ENCODE results near the gene PRXL2B. TPM values are rescaled to one million over a fixed set of nuclear protein-coding genes. Genes with fewer than 3 reads are reported as not detected.

The PRXL2B gene
- total RNA-seq, 1 experiment from 2014 or later: 40.7 TPM

DNA sequence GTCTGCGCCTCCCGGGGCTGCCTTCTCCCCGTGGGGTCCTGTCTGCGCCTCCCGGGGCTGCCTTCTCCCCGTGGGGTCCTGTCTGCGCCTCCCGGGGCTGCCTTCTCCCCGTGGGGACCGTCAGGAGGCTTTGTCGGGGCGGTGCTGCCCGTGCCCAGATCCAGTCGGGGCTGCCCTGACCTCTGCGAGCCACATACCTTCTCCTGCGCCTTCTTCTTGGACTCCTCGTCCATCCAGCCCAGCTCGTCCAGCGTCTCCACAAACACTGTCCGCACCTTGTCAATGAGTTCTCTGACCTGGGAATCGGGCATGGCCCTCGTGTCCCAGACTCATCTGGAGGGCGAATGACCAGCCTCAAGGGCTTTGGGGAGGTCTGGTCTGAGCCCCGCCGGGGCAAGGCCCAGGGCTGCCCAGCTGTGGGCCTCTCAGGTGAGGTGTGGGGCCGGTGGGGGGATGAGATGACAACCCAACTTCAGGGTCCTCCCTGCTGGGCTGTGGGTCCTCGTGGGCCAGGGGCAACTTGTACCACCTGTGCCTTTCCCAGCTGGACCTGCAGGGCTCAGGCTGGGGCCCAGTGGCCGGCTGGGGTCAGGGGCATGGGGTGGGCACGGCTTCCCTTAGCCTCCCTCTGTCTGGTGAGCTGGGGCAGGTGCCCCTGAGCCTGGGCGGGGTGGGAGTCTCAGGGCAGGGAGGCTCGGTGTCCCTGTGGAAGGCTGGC is 9.4 kb downstream of the PRXL2B start:
- WGBS (ENCODE audit: extremely low coverage, insufficient read length, low lambda C conversion rate): no CpG with 5 or more reads among the region's 31 CpGs
- Histone ChIP-seq H2BK120ac (ENCODE audit: low read depth, low read length, poor library complexity, severe bottlenecking) (no peak overlapping the region), H2AK5ac (ENCODE audit: insufficient read length, low read length) (no peak overlapping the region), H4K8ac (replicated peaks; ENCODE audit: insufficient read length, low read depth, low read length) (no peak overlapping the region), H3K23ac (ENCODE audit: insufficient read length, low read depth, low read length) (no peak overlapping the region), H3K79me2 (ENCODE audit: insufficient read depth, low read length) (no peaks in the 10 kb centered on the region), H2BK12ac (ENCODE audit: insufficient read length, low read depth, low read length) (no peak overlapping the region), H3K23me2 (ENCODE audit: insufficient read length, low read depth, low read length, poor library complexity, severe bottlenecking) (no peaks in the 10 kb centered on the region), H3T11ph (ENCODE audit: low read length) (no peak overlapping the region), H3K9ac (ENCODE audit: extremely low read depth, insufficient read length, low read length) (no peak overlapping the region), H3K56ac (ENCODE audit: insufficient read length, low read depth, low read length) (no peak overlapping the region), H2BK5ac (ENCODE audit: insufficient read length, low read length) (no peak overlapping the region), H3K27ac (ENCODE audit: insufficient read length, low read depth, low read length) (no peak overlapping the region), H2BK20ac (ENCODE audit: low read depth, low read length, poor library complexity, severe bottlenecking) (no peak overlapping the region), H2AFZ (ENCODE audit: low read length) (no peak overlapping the region), H3K18ac (ENCODE audit: insufficient read length, low read depth, low read length) (no peak overlapping the region), H3K27me3 (ENCODE audit: insufficient read depth, low read length) (no peaks in the 10 kb centered on the region), H4K20me1 (ENCODE audit: control insufficient read depth, insufficient read depth, insufficient read length) (no peaks in the 10 kb centered on the region), H3K79me1 (ENCODE audit: insufficient read depth, low read depth, low read length, poor library complexity, severe bottlenecking) (no peaks in the 10 kb centered on the region), H3K4me1 (ENCODE audit: insufficient read depth, low read length) (no peaks in the 10 kb centered on the region), H3K4ac (ENCODE audit: low read depth, low read length) (no peak overlapping the region), H3K14ac (ENCODE audit: insufficient read depth, low read length) (no peak overlapping the region), H2BK15ac (ENCODE audit: low read depth, low read length) (no peak overlapping the region), H4K5ac (ENCODE audit: insufficient read length, low read depth, low read length) (no peak overlapping the region), H3K9me3 (ENCODE audit: control insufficient read depth, low read depth, low read length) (no peaks in the 10 kb centered on the region), H4K91ac (ENCODE audit: insufficient read length, low read depth, low read length) (no peak overlapping the region), H3K4me2 (ENCODE audit: insufficient read depth, insufficient read length, low read length) (no peak overlapping the region)
- Mint-ChIP-seq H3K4me3 (no peak overlapping the region), H3K36me3 (ENCODE audit: insufficient read depth in 1 of 3, low read depth in 3 of 3) (peaks cover 2 to 8% (median 3%) of the 10 kb centered on the region in 3 experiments; a peak in 6 of 7 replicates), H3K4me1 (no peaks in the 10 kb centered on the region), H3K27ac (no peak overlapping the region; a peak in 1 of 7 replicates), H3K27me3 (ENCODE audit: low read depth) (peaks cover 9% of the 10 kb centered on the region), H3K9me3 (peaks cover 6 to 19% of the 10 kb centered on the region in 2 experiments; a peak in 4 of 5 replicates)
- TF ChIP-seq, protein P1, sequence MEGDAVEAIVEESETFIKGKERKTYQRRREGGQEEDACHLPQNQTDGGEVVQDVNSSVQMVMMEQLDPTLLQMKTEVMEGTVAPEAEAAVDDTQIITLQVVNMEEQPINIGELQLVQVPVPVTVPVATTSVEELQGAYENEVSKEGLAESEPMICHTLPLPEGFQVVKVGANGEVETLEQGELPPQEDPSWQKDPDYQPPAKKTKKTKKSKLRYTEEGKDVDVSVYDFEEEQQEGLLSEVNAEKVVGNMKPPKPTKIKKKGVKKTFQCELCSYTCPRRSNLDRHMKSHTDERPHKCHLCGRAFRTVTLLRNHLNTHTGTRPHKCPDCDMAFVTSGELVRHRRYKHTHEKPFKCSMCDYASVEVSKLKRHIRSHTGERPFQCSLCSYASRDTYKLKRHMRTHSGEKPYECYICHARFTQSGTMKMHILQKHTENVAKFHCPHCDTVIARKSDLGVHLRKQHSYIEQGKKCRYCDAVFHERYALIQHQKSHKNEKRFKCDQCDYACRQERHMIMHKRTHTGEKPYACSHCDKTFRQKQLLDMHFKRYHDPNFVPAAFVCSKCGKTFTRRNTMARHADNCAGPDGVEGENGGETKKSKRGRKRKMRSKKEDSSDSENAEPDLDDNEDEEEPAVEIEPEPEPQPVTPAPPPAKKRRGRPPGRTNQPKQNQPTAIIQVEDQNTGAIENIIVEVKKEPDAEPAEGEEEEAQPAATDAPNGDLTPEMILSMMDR (conservative IDR thresholded peaks at IDR 0.05): no peak
- DNase-seq: peak; percentile 25
